Pons (tissue), 1 donor: ENCODE data around the gene EYS.

ENCODE experiments used
- DNase-seq: peaks from one replicate; pipeline ENCODE4 v3.0.0-alpha.2; 2016; ENCODE audit warnings: low spot score

Gene EYS

DNA sequence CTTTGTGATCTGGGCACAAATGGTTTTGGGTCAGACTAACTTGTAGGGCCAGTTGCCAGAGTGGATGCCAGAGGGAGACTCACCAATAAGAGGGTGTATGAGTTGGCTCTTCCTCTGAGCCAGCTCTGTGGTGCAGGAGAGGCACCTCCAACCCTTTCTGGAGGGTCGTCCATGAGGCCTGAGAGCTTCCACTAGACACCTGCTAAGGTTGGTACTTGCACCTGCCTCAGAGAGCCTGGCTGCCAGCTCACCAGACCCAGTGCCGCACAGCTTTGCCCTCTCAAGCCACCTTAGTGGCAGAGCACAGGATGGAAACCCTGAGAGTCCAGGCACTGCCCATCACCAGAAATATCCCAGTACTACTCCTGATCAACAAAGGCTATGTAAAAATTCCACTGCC, 504.3 kb downstream of the EYS start:
- DNase-seq = no peak

DNA sequence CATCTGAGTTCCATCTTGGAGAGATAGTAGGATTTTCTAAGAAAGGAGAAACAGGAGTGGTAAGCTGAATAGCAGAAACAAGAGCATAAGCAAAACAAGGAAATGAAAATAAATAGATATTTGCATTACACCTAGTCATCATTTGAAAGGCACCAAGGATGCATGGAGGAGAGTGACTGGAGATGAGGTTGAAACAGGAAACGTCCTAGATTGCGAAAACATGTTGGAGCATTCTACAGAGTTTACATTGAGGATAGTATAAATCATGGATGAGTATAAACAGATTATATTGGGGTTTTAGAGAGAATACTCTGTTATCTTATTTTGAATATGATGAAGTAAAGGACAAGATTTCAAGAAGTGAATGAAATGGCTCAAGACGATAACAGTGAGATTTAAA, 507.3 kb downstream of the EYS start:
- no peak for DNase-seq

DNA sequence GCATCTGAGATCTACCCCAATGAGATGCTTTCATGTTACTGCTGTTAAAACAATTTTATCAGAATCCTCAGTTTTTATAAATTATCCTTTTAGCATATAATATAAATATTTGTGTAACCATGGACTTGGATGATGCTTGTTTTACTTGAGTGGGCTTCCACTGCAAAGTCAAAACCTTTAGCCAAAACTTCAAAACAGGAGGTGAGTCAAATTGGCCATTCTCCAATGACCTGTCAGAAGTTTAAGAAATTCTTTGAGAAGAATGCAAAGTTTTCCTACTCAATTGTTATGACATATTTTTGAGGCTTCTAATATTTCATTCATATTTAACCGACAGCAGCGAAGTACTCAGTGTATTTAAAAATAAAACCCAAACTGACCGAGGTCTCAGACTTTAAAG, 507.9 kb downstream of the EYS start:
- DNase-seq = no peak

DNA sequence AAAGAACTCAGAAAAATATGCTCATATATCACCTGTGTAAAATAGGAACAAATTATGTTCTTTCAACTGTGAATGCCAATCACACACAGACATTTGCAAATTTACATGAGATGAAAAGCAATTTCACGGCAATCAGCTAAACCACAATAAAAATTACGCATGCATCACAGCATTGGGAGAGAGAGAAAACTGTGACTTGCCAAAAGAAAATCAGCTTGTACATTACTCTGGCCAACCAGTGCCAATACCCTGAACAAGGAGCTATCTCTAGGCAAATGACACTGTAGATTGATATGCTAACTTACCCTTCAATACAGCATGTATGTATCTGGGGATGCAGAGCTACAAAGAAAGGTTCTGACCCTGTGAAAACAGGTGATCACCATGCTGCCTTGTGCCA, 515.6 kb downstream of the EYS start:
- no peak for DNase-seq

DNA sequence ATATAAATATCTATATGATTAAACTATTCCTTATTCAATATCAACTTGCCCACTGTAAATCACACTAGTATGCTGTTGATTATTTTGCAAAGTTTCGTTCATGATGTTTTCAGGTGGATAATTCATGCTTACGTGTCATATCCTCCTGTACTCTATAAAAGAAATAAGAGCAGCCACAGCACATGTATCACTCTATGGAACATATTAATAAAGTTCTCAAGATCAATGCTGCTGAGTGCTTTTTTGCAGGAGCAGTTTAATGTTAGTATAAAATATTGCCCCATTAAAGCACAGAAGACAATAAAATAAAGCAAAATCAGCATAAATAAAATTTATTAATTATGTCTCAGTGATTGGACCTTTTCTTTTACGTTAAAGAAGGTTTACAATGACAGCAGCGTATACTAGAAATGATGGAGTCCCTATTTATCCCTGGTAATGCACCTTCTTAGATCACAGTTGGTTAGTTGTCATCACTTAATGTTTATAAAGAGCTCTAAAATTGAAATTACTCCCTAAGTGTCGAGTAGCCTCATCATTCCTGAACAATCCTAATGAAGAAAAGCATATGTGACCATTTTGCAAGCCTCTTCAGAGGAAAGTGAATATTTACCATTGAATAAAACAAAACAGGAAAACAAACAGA, 517.7 kb downstream of the EYS start:
- DNase-seq = no peak

DNA sequence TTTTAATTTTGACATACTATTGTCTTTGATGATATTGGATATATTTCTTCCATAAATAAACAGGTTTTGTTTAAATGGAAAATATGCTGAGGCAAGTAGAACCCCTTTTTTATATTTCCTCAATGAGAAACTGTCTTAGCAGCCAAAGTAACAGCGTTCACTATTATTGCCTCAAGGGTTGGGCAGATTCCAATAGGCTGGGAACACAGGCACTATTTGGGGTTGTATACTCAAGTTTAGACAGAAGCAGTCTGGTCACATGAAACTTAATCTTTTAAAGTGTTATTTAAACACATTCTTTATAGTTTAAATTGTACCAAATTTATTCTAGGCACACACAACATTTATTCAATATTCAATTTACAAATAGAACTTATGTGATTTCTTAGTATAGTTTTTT, 520.2 kb downstream of the EYS start:
- DNase-seq = no peak

DNA sequence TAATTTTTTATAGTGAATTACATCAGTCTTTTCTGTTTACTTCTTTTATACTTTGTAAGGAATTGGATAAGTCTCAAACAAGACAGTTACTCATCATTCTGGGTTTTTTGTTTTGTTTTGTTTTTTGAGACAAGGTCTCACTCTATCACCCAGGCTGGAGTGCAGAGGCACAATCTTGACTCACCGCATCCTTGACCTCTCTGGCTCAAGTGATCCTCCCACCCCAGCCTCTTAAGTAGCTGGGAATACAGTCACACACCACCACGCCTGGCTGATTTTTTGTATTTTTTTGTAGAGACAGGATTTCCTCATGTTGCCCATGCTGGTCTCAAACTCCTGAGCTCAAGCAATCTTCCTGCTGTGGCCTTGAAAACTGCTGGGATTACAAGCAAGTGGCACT, 524.3 kb downstream of the EYS start:
- no peak for DNase-seq

DNA sequence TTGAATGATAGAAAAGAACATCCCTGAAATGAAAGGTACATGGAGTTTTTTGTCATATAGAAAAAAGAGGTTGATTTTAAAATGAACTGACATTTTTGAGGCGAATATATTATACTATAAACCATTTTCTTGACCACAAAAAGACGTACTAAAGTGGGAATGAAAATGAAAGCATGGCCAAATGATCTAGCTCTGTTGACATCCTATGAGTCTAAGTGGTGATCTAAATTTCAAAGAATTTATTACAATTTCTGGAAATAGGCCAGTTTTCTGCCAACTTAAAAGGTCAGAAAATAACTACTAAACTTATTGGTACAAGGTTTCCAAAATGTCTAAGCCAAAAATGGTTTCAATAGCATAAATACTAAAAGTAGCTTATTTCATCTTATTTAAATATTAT, 536.8 kb downstream of the EYS start:
- no peak for DNase-seq

DNA sequence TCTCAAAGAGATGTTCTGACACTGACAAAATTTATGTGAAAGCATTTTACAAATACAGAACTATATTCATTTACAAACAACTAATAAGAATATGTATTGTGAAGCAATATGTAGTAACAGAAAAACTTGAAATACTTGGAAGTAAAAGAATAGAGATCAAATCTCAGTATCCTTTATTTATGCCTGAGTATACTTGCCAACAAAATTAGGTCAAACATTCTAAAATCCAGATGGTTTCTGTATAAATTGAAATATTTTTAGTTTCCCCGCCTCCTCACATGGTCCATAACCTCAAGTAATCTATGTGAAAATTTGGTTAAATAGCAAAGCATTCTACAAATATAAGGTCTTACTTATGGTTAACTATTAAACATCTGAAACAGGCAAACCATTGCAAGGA, 545.4 kb downstream of the EYS start:
- no peak for DNase-seq

DNA sequence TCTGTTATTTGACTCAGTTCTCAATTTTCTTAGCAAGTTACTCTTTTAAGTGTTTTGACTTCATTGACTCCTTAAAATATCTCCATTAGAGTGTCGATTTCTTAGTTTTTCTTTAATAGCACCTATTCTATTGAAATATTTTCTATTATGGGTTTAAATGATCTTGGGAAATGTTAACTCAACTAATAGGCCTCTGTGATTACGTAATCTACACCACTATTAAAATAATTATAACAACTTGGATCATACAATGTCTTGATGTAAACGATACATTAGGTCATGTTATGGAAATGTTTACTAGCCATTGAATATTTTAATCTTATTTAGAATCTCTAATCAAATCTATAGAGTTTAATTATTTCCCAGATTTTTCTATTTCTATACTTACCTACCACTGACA, 550.0 kb downstream of the EYS start:
- DNase-seq = no peak

DNA sequence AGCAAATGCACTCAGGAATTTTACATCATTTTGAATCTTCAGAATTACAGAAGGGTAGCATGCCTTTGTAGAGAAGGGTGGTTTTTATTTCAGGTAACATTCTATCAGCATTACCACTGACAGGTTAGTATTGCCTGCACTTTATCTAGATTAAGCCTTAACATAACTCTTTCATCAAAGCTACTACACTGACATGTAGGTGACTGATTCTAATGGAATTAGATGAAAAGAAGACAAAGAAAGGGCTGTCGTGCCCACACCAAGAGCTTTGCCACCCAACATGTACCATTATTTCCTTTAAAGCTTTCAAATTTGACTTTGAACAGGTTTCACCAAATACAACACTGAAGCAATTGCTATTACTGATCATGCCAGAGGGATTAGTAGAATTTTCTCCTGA, 551.9 kb downstream of the EYS start:
- DNase-seq = no peak

DNA sequence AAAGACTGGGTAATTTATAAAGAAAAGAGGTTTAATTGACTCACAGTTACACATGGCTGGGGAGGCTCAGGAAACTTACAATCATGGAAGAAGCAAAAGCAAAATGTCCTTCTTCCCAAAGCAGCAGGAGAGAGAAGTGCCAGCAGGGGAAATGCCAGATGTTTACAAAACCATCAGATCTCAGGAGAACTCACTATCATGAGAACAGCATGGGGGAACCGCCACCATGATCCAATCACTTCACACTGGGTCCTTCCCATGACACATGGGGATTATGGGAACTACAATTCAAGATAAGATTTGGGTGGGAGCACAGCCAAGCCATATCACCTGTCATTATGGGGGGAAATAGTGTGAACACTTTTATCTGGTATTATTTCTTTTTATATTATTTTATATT, 557.2 kb downstream of the EYS start:
- DNase-seq = no peak

DNA sequence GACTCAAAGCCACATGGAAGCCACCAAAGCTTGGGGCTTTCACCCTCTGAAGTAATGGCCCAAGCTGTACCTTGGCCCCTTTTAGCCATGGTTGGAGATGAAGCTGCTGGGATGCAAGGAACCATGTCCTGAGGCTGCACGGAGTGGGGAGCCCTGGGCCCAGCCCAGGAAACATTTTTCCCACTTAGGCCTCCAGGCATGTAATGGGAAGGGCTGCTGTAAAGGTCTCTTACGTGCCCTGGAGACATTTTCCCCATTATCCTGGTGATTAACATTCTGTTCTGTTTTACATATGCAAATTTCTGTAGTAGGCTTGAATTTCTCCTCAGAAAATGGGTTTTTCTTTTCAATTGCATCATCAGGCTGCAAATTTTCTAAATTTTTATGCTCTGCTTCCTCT, 558.2 kb downstream of the EYS start:
- DNase-seq = no peak

DNA sequence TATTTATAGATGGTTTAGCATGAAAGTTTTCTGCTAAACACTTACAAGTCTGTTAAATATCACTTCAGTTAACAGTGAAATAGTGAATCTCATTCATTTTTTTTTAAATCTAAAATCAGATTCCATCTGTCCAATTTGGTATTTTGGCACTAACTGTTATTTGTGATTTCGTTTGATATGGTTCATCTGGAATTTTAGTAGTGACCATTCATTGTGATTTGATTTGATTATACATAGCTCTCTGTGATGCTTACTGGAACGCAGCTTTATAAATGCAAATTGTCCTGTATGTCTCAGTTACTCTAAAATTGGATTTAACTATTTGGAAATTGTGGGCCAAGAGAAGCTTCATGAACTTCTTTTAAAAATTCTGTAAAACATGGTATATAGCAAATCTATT, 571.5 kb downstream of the EYS start:
- DNase-seq = no peak

DNA sequence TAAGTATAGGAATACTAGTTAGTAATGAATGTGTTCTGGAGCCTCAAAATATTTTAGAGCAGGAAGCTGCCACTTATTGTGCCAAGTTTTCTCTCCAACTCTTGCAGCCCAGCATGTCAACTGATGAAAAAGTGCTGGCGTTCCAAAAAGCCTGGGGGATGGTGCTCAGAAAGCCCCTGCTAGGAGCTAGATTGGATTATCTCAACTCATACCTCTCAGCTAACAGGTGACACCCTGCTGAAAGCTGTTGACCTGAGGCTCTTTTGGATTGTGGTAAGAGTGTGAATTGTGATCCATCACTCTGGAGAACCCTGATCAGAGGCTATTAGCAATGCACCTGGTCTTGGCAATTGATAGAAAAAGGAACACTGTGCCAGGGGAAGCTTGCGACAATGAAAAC, 580.4 kb downstream of the EYS start:
- DNase-seq = no peak

DNA sequence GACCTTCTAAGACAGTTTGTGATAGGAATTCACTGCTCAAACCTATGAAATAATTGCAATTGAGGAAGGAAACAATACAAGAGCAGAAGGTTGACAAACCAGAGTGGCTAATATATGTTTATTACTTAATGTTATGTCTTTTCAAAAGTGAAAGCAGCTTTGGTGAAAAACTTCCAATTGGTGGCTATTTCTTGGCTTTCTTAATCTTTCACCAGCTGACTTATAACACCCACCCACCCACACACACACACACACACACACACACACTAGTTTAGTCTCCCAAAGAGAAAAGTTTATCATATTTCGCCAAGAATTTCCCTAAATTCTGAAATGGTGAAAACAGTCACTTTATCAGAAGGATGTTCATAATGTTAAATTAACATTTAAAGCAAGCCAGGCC, 583.5 kb downstream of the EYS start:
- no peak for DNase-seq

DNA sequence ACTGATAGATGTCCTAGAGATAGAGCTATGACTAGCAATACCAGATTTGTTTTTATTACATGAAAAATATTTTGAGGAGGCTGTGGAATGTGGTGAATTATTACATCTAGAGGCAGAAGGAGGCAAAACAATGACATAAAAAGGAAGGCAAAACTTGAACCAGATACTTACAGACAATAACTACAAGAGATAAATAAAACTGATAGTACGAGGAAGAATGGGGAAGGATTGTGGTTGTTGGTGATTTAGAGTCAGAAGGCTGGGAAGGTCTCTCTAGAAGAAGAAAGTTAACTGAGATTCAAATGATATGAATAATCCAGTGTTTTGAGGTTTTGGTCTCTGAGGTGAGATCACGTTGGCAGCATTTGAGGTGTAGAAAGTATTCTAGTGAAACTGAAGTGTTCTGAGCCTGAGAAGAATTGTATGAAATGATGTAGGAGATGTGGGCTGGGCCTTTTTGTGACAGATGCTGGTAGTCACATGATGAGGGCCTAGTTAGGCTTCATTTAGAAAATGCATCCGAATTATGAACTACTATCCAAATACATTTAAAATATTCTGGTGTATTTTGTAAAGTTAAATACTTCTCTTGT, 589.1 kb downstream of the EYS start:
- DNase-seq = no peak

DNA sequence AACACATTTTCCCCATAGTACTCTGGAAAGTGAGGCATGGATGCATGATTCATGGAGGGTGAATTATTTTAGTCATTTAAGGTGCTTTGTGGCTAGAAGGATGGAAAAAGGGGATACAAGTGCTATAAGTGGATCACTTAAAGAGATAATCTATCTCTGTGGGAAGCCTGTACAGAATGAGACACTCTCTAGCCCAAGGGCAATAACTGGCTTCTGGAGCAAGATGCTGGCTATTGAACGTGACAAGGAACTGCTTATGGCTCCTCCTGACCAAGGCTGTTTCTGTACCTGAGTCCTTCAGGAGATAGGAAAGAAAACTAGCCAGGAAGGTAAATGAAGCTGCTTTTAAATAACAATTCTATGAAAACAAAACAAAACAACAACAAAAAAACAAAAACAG, 590.7 kb downstream of the EYS start:
- no peak for DNase-seq

DNA sequence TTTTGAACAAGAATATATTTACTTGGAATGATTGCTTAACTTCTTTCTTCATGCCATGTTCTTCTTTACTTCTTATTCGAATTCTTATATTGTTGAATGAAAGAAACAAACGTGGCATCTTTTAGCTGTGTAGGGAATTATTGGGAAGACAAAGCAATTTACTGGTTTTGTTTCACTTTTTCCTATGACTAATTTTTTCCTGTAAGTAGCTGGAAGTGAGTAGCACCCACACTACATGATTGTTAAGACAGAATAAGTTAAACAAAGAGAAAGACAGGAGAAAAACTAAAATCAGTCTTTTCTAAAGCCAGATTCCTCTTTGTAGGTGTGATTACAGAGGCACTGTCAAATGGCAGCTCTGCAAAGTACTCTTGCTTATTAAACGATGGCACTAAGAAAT, 593.4 kb downstream of the EYS start:
- no peak for DNase-seq

DNA sequence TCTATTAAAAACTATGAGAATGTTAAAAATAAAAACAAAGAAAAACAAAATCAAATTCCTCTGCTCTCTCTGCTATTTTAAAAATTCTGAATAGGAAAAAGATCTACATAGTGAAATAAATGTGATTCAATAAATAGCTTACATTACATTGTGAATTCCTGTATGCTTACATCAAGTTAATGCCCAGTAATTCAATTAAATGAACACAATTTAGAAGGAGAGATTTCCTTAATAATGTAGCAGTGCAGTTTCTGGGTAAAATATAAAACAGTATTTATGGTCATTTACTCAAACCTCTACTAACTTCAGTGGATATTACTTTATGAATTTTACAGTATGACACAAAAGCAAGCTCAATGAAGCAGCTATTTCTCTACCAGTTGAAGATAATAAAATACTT, 594.6 kb downstream of the EYS start:
- DNase-seq = no peak

DNA sequence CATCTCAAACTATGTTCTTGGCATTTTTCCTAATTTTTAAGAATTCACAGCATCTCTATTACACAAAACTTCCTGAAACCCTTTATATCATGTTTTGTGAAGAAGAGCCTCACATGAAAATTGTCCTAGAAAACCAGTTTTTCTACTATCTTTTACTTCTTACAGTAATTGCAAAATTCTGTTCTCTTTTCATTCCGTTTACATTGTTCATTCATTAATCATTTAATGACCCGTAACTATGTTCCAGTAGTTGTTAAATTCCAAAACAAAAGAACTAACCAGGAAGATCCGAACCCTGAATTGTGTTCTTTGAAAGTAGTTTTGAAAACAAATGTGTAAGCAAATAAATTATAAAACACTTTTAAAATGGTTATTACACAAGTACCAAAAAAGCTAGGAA, 597.0 kb downstream of the EYS start:
- DNase-seq = no peak

DNA sequence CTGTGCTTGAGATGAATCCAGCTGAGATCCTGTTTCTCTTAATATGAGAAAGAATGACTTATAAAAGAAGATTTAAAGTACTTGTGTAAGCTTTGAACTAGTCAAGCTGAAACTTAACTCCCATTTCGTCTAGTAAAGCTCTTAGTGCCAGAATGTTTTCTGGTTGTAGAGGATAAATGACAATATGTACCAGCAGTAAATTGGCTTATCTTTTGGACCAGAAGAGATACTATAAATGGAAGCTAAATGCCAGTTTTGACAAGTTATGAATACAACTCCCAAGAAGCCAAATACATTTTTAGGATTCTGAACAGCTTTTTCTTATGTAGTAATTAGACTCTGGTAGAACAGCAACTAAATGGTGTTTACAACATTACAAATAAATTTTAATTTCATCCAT, 608.7 kb downstream of the EYS start:
- DNase-seq = no peak

DNA sequence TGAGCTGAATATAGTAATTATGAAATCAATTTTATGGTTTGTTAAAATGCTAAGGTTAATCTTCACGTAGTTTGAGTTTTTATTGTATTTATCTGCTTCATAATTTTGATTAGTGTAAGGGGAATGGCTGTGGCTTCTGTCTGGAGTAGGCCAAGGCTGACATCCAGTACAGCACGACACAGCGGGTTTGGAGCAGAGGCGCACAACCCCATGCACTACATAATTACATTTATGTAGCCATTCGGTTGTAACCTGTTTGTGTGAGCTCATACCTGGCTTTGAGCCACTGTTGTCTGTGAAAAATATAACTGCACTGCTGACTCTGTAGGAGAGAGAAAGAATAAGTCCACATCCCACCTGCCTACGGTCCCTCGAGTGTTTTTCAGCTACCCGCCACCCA, 615.5 kb downstream of the EYS start:
- no peak for DNase-seq

DNA sequence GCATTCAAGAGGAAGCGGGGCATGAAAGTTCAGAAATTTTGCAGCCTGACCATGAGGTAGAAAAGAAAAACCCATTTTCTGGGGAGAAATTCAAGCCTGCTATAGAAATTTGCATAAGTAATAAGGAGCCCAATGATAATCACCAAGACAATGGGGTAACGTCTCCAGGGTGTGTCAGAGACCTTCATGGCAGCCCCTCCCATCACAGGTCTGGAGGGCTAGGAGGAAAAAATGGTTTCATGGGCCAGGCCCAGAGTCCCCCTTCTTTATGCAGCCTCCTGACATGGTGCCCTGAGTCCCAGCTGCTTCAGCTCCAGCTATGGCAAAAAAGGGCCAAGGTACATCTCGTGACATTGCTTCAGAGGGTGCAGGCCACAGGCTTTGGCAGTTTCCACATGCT, 618.5 kb downstream of the EYS start:
- no peak for DNase-seq

DNA sequence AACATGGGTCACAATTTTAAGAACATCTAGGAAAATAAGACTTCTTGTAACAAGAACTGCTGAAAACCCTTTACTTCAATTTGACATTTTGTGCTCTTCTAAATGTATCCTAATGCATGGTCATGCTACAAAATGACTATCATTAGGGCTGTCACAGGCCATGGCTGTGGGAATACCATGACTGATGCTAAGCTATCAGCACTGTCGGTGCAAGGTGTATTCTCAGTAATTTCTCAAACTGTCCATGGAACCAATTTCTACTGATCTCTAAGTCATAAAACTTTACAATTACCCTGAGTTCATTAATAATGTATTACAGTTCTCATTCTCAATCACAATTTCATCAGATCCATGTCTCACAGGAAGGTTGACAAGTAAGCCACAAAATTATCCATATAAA, 625.3 kb downstream of the EYS start:
- no peak for DNase-seq
